DND-41 (cell line): ENCODE results near the gene FOXK1.

Experiments used
- EZH2 ChIP-seq: IDR thresholded peaks from 3 replicates; pipeline ENCODE4 v1.6.1; 2012; ENCODE audit warnings: borderline replicate concordance, low read depth, mild to moderate bottlenecking, moderate library complexity, low read length, inconsistent platforms; ENCODE audit not compliant: severe bottlenecking
- TF ChIP-seq, protein P1 (sequence below): IDR thresholded peaks from 2 replicates; pipeline ENCODE4 v1.5.1; 2012; ENCODE audit warnings: borderline replicate concordance, low read length, moderate library complexity, mild to moderate bottlenecking; ENCODE audit not compliant: poor library complexity, severe bottlenecking; ENCODE audit errors: extremely low read depth

- TF ChIP-seq, protein P1, sequence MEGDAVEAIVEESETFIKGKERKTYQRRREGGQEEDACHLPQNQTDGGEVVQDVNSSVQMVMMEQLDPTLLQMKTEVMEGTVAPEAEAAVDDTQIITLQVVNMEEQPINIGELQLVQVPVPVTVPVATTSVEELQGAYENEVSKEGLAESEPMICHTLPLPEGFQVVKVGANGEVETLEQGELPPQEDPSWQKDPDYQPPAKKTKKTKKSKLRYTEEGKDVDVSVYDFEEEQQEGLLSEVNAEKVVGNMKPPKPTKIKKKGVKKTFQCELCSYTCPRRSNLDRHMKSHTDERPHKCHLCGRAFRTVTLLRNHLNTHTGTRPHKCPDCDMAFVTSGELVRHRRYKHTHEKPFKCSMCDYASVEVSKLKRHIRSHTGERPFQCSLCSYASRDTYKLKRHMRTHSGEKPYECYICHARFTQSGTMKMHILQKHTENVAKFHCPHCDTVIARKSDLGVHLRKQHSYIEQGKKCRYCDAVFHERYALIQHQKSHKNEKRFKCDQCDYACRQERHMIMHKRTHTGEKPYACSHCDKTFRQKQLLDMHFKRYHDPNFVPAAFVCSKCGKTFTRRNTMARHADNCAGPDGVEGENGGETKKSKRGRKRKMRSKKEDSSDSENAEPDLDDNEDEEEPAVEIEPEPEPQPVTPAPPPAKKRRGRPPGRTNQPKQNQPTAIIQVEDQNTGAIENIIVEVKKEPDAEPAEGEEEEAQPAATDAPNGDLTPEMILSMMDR, result no peak
- no peak for TF ChIP-seq EZH2
Measured at GRCh38 chr7:4787947-4788626, 106.0 kb downstream of the FOXK1 start.
